ENCODE data around the gene TYK2.

DNA sequence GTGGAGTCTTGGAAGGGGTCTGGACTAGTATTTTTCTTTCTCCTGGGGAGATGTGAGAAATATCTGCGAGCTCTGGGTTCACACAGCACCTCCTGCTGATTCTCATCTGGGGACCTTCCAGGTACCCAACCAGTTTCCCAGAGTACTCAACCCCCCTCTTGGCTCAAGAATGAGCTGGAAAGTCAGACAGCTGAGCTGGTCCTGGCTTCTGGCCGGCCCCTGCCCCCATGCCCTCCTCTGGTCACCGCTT is 37.8 kb upstream of the TYK2 start:
- no peak for TF ChIP-seq CTCF (IDR thresholded peaks at IDR 0.05)
- no peak for TF ChIP-seq FOXP4 (CRISPR knock-in tag; IDR thresholded peaks at IDR 0.05)
- no peak for TF ChIP-seq ZNF423 (CRISPR knock-in tag; IDR thresholded peaks at IDR 0.05)
- TF ChIP-seq SP1 (CRISPR knock-in tag; conservative IDR thresholded peaks at IDR 0.05) = no peak
- no peak for TF ChIP-seq ZNF281 (CRISPR knock-in tag; IDR thresholded peaks at IDR 0.05)
- no peak for TF ChIP-seq JAZF1 (CRISPR knock-in tag; IDR thresholded peaks at IDR 0.05)
- TF ChIP-seq TEAD4 (CRISPR knock-in tag; IDR thresholded peaks at IDR 0.05) = no peak
